Measurements from ENCODE around the gene TCN1.

TCN1 gene

GRCh38 chr11:59875856-59876519 is 9.7 kb upstream of the TCN1 start:
- Histone ChIP-seq H3K4me2 (ENCODE audit: insufficient read depth, low read length) (no peak overlapping the region), H3K9me3 (ENCODE audit: insufficient read depth, low read length, severe bottlenecking) (no peaks in the 10 kb centered on the region), H3K27me3 (ENCODE audit: insufficient read depth, low read length, poor library complexity) (no peaks in the 10 kb centered on the region), H3K36me3 (ENCODE audit: insufficient read depth, low read length) (no peaks in the 10 kb centered on the region), H3K4me1 (ENCODE audit: insufficient read depth, low read length) (no peaks in the 10 kb centered on the region), H3K4me3 (ENCODE audit: low read depth in 1 of 2, low read length in 2 of 2) (no peak overlapping the region), H3K9ac (ENCODE audit: low read depth, low read length) (no peak overlapping the region), H3K79me2 (ENCODE audit: insufficient read depth, low read length) (no peaks in the 10 kb centered on the region), H3K27ac (ENCODE audit: low read length) (no peak overlapping the region), H4K20me1 (ENCODE audit: insufficient read depth, low read length) (no peaks in the 10 kb centered on the region), H2AFZ (ENCODE audit: low read depth, low read length) (no peak overlapping the region)
- DNase-seq = no peak
- TF ChIP-seq EZH2 (IDR thresholded peaks at IDR 0.05; ENCODE audit: borderline replicate concordance, low read depth, low read length, severe bottlenecking) (no peak), CTCF (IDR thresholded peaks at IDR 0.05; ENCODE audit: borderline replicate concordance, extremely low read depth, low read length, poor library complexity, severe bottlenecking) (no peak)
- no peak for ATAC-seq (ENCODE audit: insufficient read depth, low read depth)

GRCh38 chr11:59872076-59872475 is 5.8 kb upstream of the TCN1 start:
- H3K27ac ChIP-seq (ENCODE audit: low read length) = no peak overlapping the region
- TF ChIP-seq EZH2 (IDR thresholded peaks at IDR 0.05; ENCODE audit: borderline replicate concordance, low read depth, low read length, severe bottlenecking) (no peak), CTCF (IDR thresholded peaks at IDR 0.05; ENCODE audit: borderline replicate concordance, extremely low read depth, low read length, poor library complexity, severe bottlenecking) (no peak)

GRCh38 chr11:59867946-59868345 is 1.7 kb upstream of the TCN1 start:
- Histone ChIP-seq H3K4me1 (ENCODE audit: insufficient read depth, low read length) (no peaks in the 10 kb centered on the region), H3K4me3 (ENCODE audit: low read depth in 1 of 2, low read length in 2 of 2) (no peak overlapping the region), H3K27ac (ENCODE audit: low read length) (no peak overlapping the region), H3K9me3 (ENCODE audit: insufficient read depth, low read length, severe bottlenecking) (peaks cover 3% of the 10 kb centered on the region), H3K4me2 (ENCODE audit: insufficient read depth, low read length) (no peak overlapping the region), H3K27me3 (ENCODE audit: insufficient read depth, low read length, poor library complexity) (no peaks in the 10 kb centered on the region), H3K9ac (ENCODE audit: low read depth, low read length) (no peak overlapping the region), H2AFZ (ENCODE audit: low read depth, low read length) (no peak overlapping the region), H4K20me1 (ENCODE audit: insufficient read depth, low read length) (no peaks in the 10 kb centered on the region), H3K36me3 (ENCODE audit: insufficient read depth, low read length) (no peaks in the 10 kb centered on the region), H3K79me2 (ENCODE audit: insufficient read depth, low read length) (no peaks in the 10 kb centered on the region)
- DNase-seq (no peak), ATAC-seq (ENCODE audit: insufficient read depth, low read depth) (no peak)
- no peak for TF ChIP-seq EZH2 (IDR thresholded peaks at IDR 0.05; ENCODE audit: borderline replicate concordance, low read depth, low read length, severe bottlenecking)
- TF ChIP-seq CTCF (IDR thresholded peaks at IDR 0.05; ENCODE audit: borderline replicate concordance, extremely low read depth, low read length, poor library complexity, severe bottlenecking) = no peak

More at GRCh38 chr11:59872076-59872475, 5.8 kb upstream of the TCN1 start:
- ATAC-seq (ENCODE audit: insufficient read depth, low read depth) (no peak), DNase-seq (no peak)
- H3K4me3 ChIP-seq (ENCODE audit: low read depth in 1 of 2, low read length in 2 of 2) = no peak overlapping the region
- no peaks in the 10 kb centered on the region for H3K27me3 ChIP-seq (ENCODE audit: insufficient read depth, low read length, poor library complexity)
- no peaks in the 10 kb centered on the region for H4K20me1 ChIP-seq (ENCODE audit: insufficient read depth, low read length)
- H2AFZ ChIP-seq (ENCODE audit: low read depth, low read length) = no peak overlapping the region
- H3K79me2 ChIP-seq (ENCODE audit: insufficient read depth, low read length) = no peaks in the 10 kb centered on the region
- no peak overlapping the region for H3K4me2 ChIP-seq (ENCODE audit: insufficient read depth, low read length)
- H3K36me3 ChIP-seq (ENCODE audit: insufficient read depth, low read length) = no peaks in the 10 kb centered on the region
- peaks cover 3% of the 10 kb centered on the region for H3K9me3 ChIP-seq (ENCODE audit: insufficient read depth, low read length, severe bottlenecking)
- no peak overlapping the region for H3K9ac ChIP-seq (ENCODE audit: low read depth, low read length)
- no peaks in the 10 kb centered on the region for H3K4me1 ChIP-seq (ENCODE audit: insufficient read depth, low read length)

Measured in DND-41 (cell line).